ENCODE results near the gene TBC1D10A.

TBC1D10A gene

DNA sequence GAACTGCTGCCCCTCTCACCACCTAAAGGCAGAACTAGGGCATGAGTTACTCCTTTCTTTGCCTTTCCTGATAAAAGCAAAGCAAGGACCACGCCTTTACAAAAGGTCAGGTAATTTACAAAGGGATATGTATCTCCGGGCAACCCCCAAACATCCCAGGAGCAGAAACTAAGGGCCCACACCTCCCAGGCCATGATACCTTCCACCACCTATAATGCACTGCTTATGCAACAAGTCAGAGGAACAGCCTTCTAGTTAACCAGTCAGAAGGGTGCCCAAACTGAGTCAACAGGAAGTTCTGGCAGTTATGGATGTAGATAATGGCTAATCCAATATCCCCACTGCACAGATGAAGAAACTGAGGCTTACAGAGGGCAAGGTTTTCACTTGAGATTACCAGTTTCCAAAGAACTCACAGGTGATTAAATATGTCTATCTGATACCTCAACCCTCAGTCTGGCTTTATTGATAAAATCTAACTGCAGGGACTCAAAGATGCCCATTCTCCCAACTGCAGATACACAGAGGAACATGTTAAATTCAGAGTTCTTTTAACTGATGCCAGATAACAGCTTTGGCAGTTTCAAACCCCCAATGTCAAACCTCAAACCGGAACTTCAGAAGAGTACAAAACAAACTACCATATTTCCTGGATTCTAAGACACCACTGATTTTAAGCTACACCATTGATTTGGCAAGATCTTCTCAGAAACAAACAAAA is 20.7 kb downstream of the TBC1D10A start:
- TF ChIP-seq FOXP2 (optimal IDR thresholded peaks at IDR 0.05; ENCODE audit: borderline replicate concordance, extremely low read depth, extremely low read length, insufficient read depth), result no peak
- TF ChIP-seq, protein P1, sequence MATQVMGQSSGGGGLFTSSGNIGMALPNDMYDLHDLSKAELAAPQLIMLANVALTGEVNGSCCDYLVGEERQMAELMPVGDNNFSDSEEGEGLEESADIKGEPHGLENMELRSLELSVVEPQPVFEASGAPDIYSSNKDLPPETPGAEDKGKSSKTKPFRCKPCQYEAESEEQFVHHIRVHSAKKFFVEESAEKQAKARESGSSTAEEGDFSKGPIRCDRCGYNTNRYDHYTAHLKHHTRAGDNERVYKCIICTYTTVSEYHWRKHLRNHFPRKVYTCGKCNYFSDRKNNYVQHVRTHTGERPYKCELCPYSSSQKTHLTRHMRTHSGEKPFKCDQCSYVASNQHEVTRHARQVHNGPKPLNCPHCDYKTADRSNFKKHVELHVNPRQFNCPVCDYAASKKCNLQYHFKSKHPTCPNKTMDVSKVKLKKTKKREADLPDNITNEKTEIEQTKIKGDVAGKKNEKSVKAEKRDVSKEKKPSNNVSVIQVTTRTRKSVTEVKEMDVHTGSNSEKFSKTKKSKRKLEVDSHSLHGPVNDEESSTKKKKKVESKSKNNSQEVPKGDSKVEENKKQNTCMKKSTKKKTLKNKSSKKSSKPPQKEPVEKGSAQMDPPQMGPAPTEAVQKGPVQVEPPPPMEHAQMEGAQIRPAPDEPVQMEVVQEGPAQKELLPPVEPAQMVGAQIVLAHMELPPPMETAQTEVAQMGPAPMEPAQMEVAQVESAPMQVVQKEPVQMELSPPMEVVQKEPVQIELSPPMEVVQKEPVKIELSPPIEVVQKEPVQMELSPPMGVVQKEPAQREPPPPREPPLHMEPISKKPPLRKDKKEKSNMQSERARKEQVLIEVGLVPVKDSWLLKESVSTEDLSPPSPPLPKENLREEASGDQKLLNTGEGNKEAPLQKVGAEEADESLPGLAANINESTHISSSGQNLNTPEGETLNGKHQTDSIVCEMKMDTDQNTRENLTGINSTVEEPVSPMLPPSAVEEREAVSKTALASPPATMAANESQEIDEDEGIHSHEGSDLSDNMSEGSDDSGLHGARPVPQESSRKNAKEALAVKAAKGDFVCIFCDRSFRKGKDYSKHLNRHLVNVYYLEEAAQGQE (IDR thresholded peaks at IDR 0.05; ENCODE audit: insufficient read depth in 1 of 2, low read depth in 2 of 2, low read length in 2 of 2), result no peak
- TF ChIP-seq SIN3A (IDR thresholded peaks at IDR 0.05; ENCODE audit: borderline replicate concordance, insufficient read depth, low read length), result no peak
- TF ChIP-seq TAF1 (IDR thresholded peaks at IDR 0.05; ENCODE audit: borderline replicate concordance, insufficient read depth, low read length), result no peak
- TF ChIP-seq POLR2AphosphoS5 (IDR thresholded peaks at IDR 0.05; ENCODE audit: low read depth, low read length), result no peak

DNA sequence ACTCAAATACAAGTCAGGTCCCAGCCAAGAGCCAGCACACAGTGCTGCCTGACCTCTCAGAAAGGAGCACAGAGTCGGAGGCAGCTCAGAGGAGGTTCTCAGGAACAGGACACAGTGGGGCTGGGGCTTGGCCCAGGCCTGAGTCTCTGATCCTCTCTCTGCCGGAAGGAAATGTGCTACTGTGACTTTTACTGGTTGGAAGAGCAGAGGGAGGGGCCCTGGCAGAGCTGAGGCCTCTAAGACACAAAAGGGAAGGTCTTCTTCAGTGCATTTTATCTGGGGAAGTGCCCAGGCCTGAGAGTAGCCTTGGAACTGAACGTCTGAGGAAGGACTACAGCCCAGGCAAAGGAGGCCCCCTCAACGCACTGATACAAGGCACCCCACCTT is 21.2 kb downstream of the TBC1D10A start:
- TF ChIP-seq, protein P1 (IDR thresholded peaks at IDR 0.05; ENCODE audit: insufficient read depth in 1 of 2, low read depth in 2 of 2, low read length in 2 of 2), result no peak
- TF ChIP-seq TAF1 (IDR thresholded peaks at IDR 0.05; ENCODE audit: borderline replicate concordance, insufficient read depth, low read length), result 0 out of 2 replicates have a peak, but pooled peaks have one; percentile 29
- peak; percentile 59; the same call in 1 of the 2 replicates for TF ChIP-seq POLR2AphosphoS5 (IDR thresholded peaks at IDR 0.05; ENCODE audit: low read depth, low read length)

DNA sequence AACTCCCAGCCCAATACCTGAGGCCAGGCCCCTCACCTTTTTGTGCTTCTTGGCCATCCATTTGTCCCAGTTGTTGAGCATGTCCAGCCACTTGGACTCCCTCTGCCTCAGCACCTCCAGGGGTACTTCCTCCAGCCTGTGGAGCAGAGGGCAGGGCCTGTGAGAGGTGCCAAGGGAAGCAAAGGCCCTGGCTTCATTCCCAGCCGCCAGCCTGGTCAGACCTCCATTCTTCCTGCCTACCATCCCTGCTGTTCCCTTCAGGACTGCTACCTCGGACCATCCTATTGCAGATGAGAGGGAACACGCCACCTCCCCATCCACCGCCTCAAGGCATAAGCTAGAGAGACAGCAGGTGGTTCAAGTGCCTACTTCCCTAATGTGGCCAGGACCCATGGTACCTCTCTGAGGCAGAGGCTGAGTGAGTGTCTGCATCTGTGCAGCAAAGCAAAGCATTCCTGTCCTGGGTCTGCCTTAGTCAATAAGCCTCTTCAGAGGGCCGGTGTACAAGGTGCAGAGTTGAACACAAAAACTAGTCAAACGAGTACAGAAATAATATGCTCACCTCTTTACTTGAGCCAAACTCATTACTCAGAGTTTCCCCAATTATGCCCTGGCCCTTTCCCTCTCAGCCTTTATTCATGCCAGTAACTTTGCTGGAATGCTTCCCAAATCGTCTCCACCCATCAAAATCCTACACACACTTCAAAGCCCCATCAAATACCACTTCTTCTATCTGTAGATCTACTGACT is 22.1 kb downstream of the TBC1D10A start:
- TF ChIP-seq, protein P1 (IDR thresholded peaks at IDR 0.05; ENCODE audit: insufficient read depth in 1 of 2, low read depth in 2 of 2, low read length in 2 of 2), result no peak
- TF ChIP-seq POLR2AphosphoS5 (IDR thresholded peaks at IDR 0.05; ENCODE audit: low read depth, low read length), result no peak
- no peak for TF ChIP-seq TAF1 (IDR thresholded peaks at IDR 0.05; ENCODE audit: borderline replicate concordance, insufficient read depth, low read length)
- TF ChIP-seq SIN3A (IDR thresholded peaks at IDR 0.05; ENCODE audit: borderline replicate concordance, insufficient read depth, low read length), result no peak
- TF ChIP-seq FOXP2 (optimal IDR thresholded peaks at IDR 0.05; ENCODE audit: borderline replicate concordance, extremely low read depth, extremely low read length, insufficient read depth), result no peak

DNA sequence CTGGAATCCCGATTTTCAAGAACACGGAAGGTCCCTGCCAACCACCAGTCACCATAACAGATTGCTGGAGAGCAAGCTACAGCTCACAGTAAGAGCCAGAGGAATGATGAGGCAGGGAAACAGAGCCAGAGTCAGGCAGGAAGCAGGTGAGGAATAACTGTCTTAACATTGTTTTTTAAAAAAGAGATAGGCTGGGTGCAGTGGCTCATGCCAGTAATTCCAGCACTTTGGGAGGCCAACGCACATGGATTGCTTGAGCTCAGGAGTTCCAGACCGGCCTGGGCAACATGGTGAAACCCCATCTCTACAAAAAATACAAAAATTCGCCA is 24.0 kb downstream of the TBC1D10A start:
- TF ChIP-seq TAF1 (IDR thresholded peaks at IDR 0.05; ENCODE audit: borderline replicate concordance, insufficient read depth, low read length) (no peak), POLR2AphosphoS5 (IDR thresholded peaks at IDR 0.05; ENCODE audit: low read depth, low read length) (no peak), FOXP2 (optimal IDR thresholded peaks at IDR 0.05; ENCODE audit: borderline replicate concordance, extremely low read depth, extremely low read length, insufficient read depth) (no peak), SIN3A (IDR thresholded peaks at IDR 0.05; ENCODE audit: borderline replicate concordance, insufficient read depth, low read length) (no peak)
- TF ChIP-seq, protein P1 (IDR thresholded peaks at IDR 0.05; ENCODE audit: insufficient read depth in 1 of 2, low read depth in 2 of 2, low read length in 2 of 2), result no peak
